ENCODE data around the gene MOV10L1.

GRCh38 chr22:50074056-50074455, 15.8 kb upstream of the MOV10L1 start:
- peak; percentile 15 to 39; a peak in 2 of 4 replicates for TF ChIP-seq CTCF (conservative IDR thresholded peaks at IDR 0.05; ENCODE audit: low read depth in 2 of 2)
- TF ChIP-seq POLR2AphosphoS5 (IDR thresholded peaks at IDR 0.05; ENCODE audit: low read depth) = no peak
- no peak for TF ChIP-seq EZH2 (IDR thresholded peaks at IDR 0.05; ENCODE audit: low read depth, unreplicated experiment)
- TF ChIP-seq EZH2phosphoT487 (IDR thresholded peaks at IDR 0.05; ENCODE audit: unreplicated experiment) = no peak
- TF ChIP-seq REST (IDR thresholded peaks at IDR 0.05; ENCODE audit: unreplicated experiment) = no peak
- no peak for TF ChIP-seq CREB1 (CRISPR knock-in tag; IDR thresholded peaks at IDR 0.05; ENCODE audit: low read depth)
- no peak for TF ChIP-seq JUNB (IDR thresholded peaks at IDR 0.05; ENCODE audit: unreplicated experiment)
- no peak for TF ChIP-seq ZNF331 (CRISPR knock-in tag; IDR thresholded peaks at IDR 0.05; ENCODE audit: low read depth)
- no peak for TF ChIP-seq STAT1 (IDR thresholded peaks at IDR 0.05; ENCODE audit: unreplicated experiment)

Measured in GM23338 (cell line).